ENCODE measurements around the gene RABGEF1.
"Not testable (repeated sequence)": the region's sequence is repeated elsewhere in the genome, so short reads cannot be mapped to it uniquely, and the experiment has no call there.

The RABGEF1 gene

DNA sequence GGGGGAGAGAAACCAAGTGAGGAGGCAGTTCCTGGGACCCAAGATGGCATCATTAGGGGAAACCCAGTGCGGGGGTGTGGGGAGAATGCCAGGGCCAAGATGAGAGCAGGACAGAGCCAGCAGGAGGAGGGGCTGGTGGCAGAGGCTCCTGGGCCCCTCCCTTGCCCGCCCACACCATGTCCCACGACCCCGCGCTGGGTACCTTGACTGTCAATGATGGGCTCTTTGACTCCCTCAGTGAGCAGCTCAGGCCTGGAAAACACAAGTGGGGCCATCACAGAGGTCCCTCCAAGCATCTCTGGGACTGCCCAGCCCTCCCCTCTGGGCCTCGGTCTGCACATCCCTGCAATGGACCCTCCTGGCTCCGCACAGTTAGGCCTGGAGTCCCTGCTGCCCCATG lies 75.4 kb downstream of the RABGEF1 start:
- DNase-seq: no peak

- not testable (repeated sequence) for DNase-seq
These were observed 76.1 kb downstream of the RABGEF1 start for GRCh38 chr7:66816658-66817057.

- peak in 1 of 2 donors; percentile 21 for DNase-seq
These were observed 76.8 kb downstream of the RABGEF1 start for GRCh38 chr7:66817208-66817795.

DNA sequence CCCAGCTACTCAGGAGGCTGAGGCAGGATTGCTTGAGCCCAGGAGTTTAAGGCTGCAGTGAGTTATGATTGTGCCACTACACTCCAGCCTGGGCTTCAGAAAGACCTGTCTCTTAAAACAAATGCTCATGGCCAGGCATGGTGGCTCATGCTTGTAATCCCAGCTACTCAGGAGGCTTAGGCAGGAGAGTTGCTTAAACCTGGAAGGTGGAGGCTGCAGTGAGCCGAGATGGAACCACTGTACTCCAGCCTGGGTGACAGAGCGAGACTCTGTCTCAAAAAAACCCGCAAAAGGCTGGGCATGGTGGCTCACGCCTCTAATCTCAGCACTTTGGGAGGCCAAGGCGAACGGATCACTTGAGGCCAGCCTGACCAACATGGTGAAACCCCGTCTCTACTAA lies 77.4 kb downstream of the RABGEF1 start:
- DNase-seq: not testable (repeated sequence)

DNA sequence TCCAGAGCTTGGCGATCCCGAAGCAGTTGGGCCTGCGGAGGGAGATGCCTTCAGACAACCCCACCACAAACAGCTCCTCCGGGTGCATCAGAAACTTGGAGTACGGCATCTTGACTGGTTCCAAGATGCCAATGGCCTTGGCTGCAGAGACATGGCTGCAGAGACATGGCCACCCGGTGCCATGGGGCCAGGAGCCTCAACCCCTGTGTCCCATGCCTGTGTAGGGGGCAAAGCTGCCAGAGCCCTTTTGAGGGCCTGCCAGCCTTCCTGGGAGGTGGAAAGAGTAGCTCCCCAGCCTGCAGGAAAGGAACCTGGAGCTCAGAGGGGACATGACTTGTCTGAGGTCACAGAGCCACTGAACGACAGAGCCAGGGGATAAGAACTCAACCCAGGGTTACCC lies 83.5 kb downstream of the RABGEF1 start:
- DNase-seq: no peak

GRCh38 chr7:66825538-66825937 lies 85.0 kb downstream of the RABGEF1 start:
- DNase-seq: peak; percentile 70 to 75

- DNase-seq: no peak
These were observed 86.1 kb downstream of the RABGEF1 start for GRCh38 chr7:66826649-66827048.

- DNase-seq: not testable (repeated sequence)
These were observed 90.4 kb downstream of the RABGEF1 start for GRCh38 chr7:66830976-66831375.

DNA sequence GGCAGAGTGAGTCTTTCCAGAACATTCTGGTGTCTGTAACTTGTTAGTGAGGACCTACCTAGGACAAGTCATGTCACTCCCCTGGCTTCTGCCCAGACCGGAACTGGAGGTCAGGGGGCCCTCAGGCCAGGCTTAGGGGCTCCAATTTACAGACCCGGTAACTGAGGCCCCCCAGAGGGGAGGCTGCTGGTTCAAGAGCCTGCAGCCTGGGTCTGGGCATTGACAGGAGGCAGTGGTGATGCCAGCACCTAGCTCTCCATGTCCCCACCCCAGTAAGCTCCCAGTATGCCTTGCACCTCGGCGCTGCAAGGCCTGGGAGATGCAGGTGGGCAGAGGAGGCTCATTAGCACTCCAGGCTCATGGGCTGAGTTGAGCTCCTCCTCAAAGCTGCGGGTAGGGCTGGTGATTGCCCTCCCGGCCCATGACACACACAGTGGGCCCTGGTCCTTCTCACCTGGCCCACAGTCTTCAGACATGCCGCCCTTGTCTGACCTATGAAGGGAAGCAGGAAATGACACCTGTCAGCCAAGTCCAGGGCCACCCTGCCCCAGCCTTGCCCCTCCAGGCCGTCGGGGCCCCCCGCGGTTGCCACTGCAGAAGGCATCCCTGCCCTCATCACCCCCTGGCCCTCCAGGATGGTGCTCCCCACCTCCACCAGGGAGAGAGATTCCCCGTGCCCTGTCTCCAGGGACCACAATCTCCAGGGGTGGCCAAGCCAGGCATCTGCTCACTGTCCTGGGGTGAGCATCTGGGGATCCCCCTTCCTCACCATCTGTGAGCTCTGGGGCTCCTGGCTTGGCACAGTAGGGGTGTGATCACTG lies 92.2 kb downstream of the RABGEF1 start:
- DNase-seq: no peak

DNA sequence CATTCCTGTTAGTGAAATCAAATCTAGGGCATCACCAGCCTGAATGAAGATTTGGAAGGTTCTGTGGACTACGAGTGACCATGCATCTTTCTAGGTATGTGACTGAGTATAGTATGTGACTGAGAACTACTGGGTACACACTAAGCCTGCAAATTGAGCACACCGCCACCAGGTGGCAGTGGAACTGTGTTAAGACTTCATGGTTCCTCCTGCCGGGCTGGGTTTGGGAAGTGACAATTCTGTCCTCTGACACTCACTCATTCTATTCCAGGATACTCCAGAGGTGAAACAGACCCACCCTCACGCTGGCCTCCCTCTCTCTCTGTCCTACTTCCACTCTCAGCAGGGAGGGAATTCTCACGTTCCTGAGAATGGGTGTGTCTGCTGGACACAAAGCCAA lies 96.5 kb downstream of the RABGEF1 start:
- peak; percentile 85 to 88 for DNase-seq

GRCh38 chr7:66837661-66838060 lies 97.1 kb downstream of the RABGEF1 start:
- no peak for DNase-seq

GRCh38 chr7:66839814-66840213 lies 99.3 kb downstream of the RABGEF1 start:
- DNase-seq: no peak

DNA sequence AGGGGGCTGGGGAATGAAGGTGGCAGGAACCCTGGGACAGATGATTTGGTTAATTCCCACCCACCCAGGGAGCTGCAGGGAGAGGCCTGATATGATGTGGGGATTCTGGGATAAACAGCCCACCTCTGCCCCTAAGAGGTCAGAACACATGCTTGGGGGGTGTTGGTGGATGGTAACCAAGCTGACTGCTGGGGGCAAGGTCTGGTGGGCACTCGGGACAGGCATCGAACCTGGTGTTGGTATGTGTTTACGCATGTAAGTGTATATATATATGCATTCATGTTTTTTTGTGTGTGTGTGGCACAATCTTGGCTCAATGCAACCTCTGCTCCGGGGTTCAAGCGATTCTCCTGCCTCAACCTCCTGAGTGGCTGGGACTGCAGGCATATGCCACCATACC lies 99.8 kb downstream of the RABGEF1 start:
- no peak for DNase-seq

- no peak for DNase-seq
These were observed 101.4 kb downstream of the RABGEF1 start for GRCh38 chr7:66841898-66842297.

- DNase-seq: not testable (repeated sequence)
These were observed 103.0 kb downstream of the RABGEF1 start for GRCh38 chr7:66843492-66843891.

- DNase-seq: peak; percentile 99
These were observed 104.2 kb downstream of the RABGEF1 start for GRCh38 chr7:66844552-66845378.

- no peak for DNase-seq
These were observed 105.0 kb downstream of the RABGEF1 start for GRCh38 chr7:66845379-66846095.

DNA sequence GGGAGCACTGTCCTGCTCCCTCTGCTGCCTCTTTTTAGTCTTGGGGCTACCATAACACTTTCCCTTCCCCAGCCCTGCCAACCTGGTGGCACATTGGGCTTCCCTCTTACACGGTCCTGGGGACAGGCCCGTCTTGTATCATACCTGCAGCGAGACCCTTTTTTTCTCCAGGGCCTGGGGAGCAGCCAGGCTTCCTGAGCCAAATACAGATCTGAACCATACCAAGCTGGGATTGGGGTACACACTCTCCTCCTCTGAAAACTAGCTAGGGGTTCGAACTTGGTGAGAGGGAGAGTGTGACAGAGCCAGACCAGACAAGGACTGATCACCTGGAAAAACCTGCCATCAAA lies 105.5 kb downstream of the RABGEF1 start:
- not testable (repeated sequence) for DNase-seq

- not testable (repeated sequence) for DNase-seq
These were observed 107.0 kb downstream of the RABGEF1 start for GRCh38 chr7:66847523-66847855.

GRCh38 chr7:66847879-66848790 lies 107.6 kb downstream of the RABGEF1 start:
- DNase-seq: peak; percentile 81 to 88

- DNase-seq: no peak
These were observed 118.8 kb downstream of the RABGEF1 start for GRCh38 chr7:66859339-66859738.

All from inflammatory macrophage (primary cell).